Fibroblast of skin of right quadriceps (primary cell): Measurements from ENCODE around the gene AUTS2.

Experiments used
- DNase-seq: peaks from one replicate; pipeline ENCODE4 v3.0.0-alpha.2; 2013

Gene AUTS2

GRCh38 chr7:69625798-69626197 lies 27.5 kb downstream of the AUTS2 start:
- no peak for DNase-seq

GRCh38 chr7:69630292-69630691 lies 32.0 kb downstream of the AUTS2 start:
- DNase-seq: peak; percentile 90

- no peak for DNase-seq
These were observed 32.9 kb downstream of the AUTS2 start for GRCh38 chr7:69631131-69631530.

GRCh38 chr7:69632280-69632679 lies 34.0 kb downstream of the AUTS2 start:
- no peak for DNase-seq

- peak; percentile 87 for DNase-seq
These were observed 35.0 kb downstream of the AUTS2 start for GRCh38 chr7:69633122-69633831.

- DNase-seq: peak; percentile 15
These were observed 37.4 kb downstream of the AUTS2 start for GRCh38 chr7:69635555-69636185.

GRCh38 chr7:69638674-69639073 lies 40.4 kb downstream of the AUTS2 start:
- no peak for DNase-seq

GRCh38 chr7:69640216-69640615 lies 41.9 kb downstream of the AUTS2 start:
- DNase-seq: no peak

GRCh38 chr7:69640925-69641594 lies 42.8 kb downstream of the AUTS2 start:
- DNase-seq: no peak

GRCh38 chr7:69643265-69643664 lies 45.0 kb downstream of the AUTS2 start:
- no peak for DNase-seq

- DNase-seq: no peak
These were observed 45.6 kb downstream of the AUTS2 start for GRCh38 chr7:69643708-69644445.

- no peak for DNase-seq
These were observed 47.4 kb downstream of the AUTS2 start for GRCh38 chr7:69645683-69646082.

GRCh38 chr7:69651101-69651590 lies 52.9 kb downstream of the AUTS2 start:
- DNase-seq: no peak

GRCh38 chr7:69652947-69653701 lies 54.8 kb downstream of the AUTS2 start:
- DNase-seq: no peak

GRCh38 chr7:69653806-69654205 lies 55.5 kb downstream of the AUTS2 start:
- no peak for DNase-seq

GRCh38 chr7:69654381-69654780 lies 56.1 kb downstream of the AUTS2 start:
- peak; percentile 39 for DNase-seq

- no peak for DNase-seq
These were observed 56.8 kb downstream of the AUTS2 start for GRCh38 chr7:69654849-69655707.

- no peak for DNase-seq
These were observed 57.8 kb downstream of the AUTS2 start for GRCh38 chr7:69656077-69656476.

GRCh38 chr7:69656890-69657289 lies 58.6 kb downstream of the AUTS2 start:
- peak; percentile 82 for DNase-seq

- no peak for DNase-seq
These were observed 59.1 kb downstream of the AUTS2 start for GRCh38 chr7:69657331-69657730.

- DNase-seq: no peak
These were observed 59.7 kb downstream of the AUTS2 start for GRCh38 chr7:69657985-69658384.
